HepG2 (cell line): ENCODE data around the gene SCMH1. TPM values are rescaled to one million over a fixed set of nuclear protein-coding genes. Genes with fewer than 3 reads are reported as not detected.

Experiments
- ATAC-seq: fragments of 200-7000 bp; cut with Tn5 transposase; 3 replicates; pipeline ENCODE4 v1.9.1; 2020; ENCODE audit warnings: mild to moderate bottlenecking, moderate library complexity
- BruUV-seq: library from RNA; stranded (reverse); fragments of 400-500 nt; replicated peaks from 2 replicates; lab custom pipeline; 2021; lab: Mats Ljungman, UMichigan
- CTCF ChIA-PET: fragments of 300-600 bp; formaldehyde crosslinking; extraction: SDS; loops from one replicate; lab custom pipeline; 2021; ENCODE audit warnings: low total read pairs, inconsistent platforms, low intra/inter-chr PET ratio; lab: Yijun Ruan, JAX
- POLR2A ChIA-PET: fragments of 350-600 bp; sonication (Branson Sonifier 250); formaldehyde crosslinking; loops from one replicate; lab custom pipeline; 2020; ENCODE audit warnings: antibody characterized with exemption, inconsistent platforms; lab: Yijun Ruan, JAX
- DNase-seq: peaks from one replicate; pipeline ENCODE4 v3.0.0-alpha.2; 2015; ENCODE audit warnings: low spot score
- FAIRE-seq: peaks from 3 replicates; lab custom pipeline; 2011; peaks lifted over from hg19 to GRCh38; lab: Jason Lieb, UNC
- H2AFZ ChIP-seq: one replicate; pipeline ENCODE4 v1.6.1; 2011; ENCODE audit warnings: low read length, inconsistent platforms
- H3K27ac ChIP-seq: fragments of 300-600 bp; 3 replicates; pipeline ENCODE4 v1.8.0; 2011; ENCODE audit warnings: mixed run types, mild to moderate bottlenecking, mixed read lengths, low read length, inconsistent platforms; ENCODE audit not compliant: insufficient read depth; ENCODE audit errors: extremely low read length
- H3K27me3 ChIP-seq, 2 experiments: fragments of 200-600 bp in 1 of 2; 2 replicates in 1 of 2; 3 replicates in 1 of 2; pipeline versions ENCODE4 v1.6.0 to v1.8.0; 2011; ENCODE audit warnings: low read length in 2 of 2, mild to moderate bottlenecking in 2 of 2, moderate library complexity in 2 of 2, inconsistent platforms in 1 of 2; ENCODE audit not compliant: insufficient read depth in 2 of 2, control insufficient read depth in 1 of 2
- H3K36me3 ChIP-seq, 2 experiments: fragments of 200-600 bp in 1 of 2; replicated peaks in 1 of 2; 2 replicates in 1 of 2; 3 replicates in 1 of 2; pipeline versions ENCODE4 v1.5.1 to v1.8.0; 2011; ENCODE audit warnings: low read length in 2 of 2, inconsistent platforms in 1 of 2; ENCODE audit not compliant: insufficient read depth in 2 of 2, control insufficient read depth in 1 of 2
- H3K4me1 ChIP-seq: 2 replicates; pipeline ENCODE4 v1.5.1; 2012; ENCODE audit warnings: low read length, inconsistent platforms; ENCODE audit not compliant: insufficient read depth
- H3K4me2 ChIP-seq: 2 replicates; pipeline ENCODE4 v1.6.0; 2011; ENCODE audit warnings: low read depth, low read length, inconsistent platforms
- H3K4me3 ChIP-seq, 3 experiments: fragments of 200-600 bp in 1 of 3; sonication (generic), shearing (Covaris generic) in 1 of 3; replicated peaks in 1 of 3; 2 replicates each; pipeline ENCODE4 v1.5.1; 2011 to 2016; ENCODE audit warnings: low read length in 3 of 3, inconsistent platforms in 2 of 3, low read depth in 2 of 3, mild to moderate bottlenecking in 2 of 3, control low read depth in 1 of 3, mixed read lengths in 1 of 3; ENCODE audit not compliant: insufficient read depth in 1 of 3
- H3K79me2 ChIP-seq: one replicate; pipeline ENCODE4 v1.6.1; 2011; ENCODE audit warnings: low read length, inconsistent platforms; ENCODE audit not compliant: insufficient read depth
- H3K9ac ChIP-seq: 2 replicates; pipeline ENCODE4 v1.6.0; 2011; ENCODE audit warnings: mild to moderate bottlenecking, low read depth, low read length, inconsistent platforms; ENCODE audit not compliant: insufficient read depth
- H3K9me3 ChIP-seq: 2 replicates; pipeline ENCODE4 v1.5.1; 2012; ENCODE audit warnings: mild to moderate bottlenecking, low read length
- H4K20me1 ChIP-seq: 2 replicates; pipeline ENCODE4 v1.6.0; 2011; ENCODE audit warnings: inconsistent platforms, mild to moderate bottlenecking, low read length, moderate library complexity; ENCODE audit not compliant: insufficient read depth
- ATF5 ChIP-seq: sonication (generic); formaldehyde crosslinking; IDR thresholded peaks from 2 replicates; pipeline ENCODE4 v1.4.0; 2020; ENCODE audit warnings: mild to moderate bottlenecking, low read depth, missing genetic modification reagents
- DBP ChIP-seq: sonication (generic); formaldehyde crosslinking; IDR thresholded peaks from 2 replicates; pipeline ENCODE4 v1.4.0; 2020; ENCODE audit warnings: missing genetic modification reagents; ENCODE audit errors: not compliant biosample characterization
- FOXM1 ChIP-seq: sonication (generic); formaldehyde crosslinking; IDR thresholded peaks from 2 replicates; pipeline ENCODE4 v1.5.0; 2020; ENCODE audit warnings: missing genetic modification reagents
- GMEB2 ChIP-seq: IDR thresholded peaks from 2 replicates; pipeline ENCODE4 v1.6.1; 2016; ENCODE audit warnings: missing biosample characterization, missing genetic modification reagents, low read depth
- NFATC3 ChIP-seq: sonication (generic); formaldehyde crosslinking; IDR thresholded peaks from 2 replicates; pipeline ENCODE4 v1.5.1; 2020; ENCODE audit warnings: mild to moderate bottlenecking, missing genetic modification reagents
- ZNF576 ChIP-seq: sonication (generic); formaldehyde crosslinking; IDR thresholded peaks from 2 replicates; pipeline ENCODE4 v1.4.0; 2020; ENCODE audit warnings: mild to moderate bottlenecking, missing genetic modification reagents
- ZNF619 ChIP-seq: sonication (generic); formaldehyde crosslinking; IDR thresholded peaks from 2 replicates; pipeline ENCODE4 v1.4.0; 2020; ENCODE audit warnings: mild to moderate bottlenecking, missing genetic modification reagents
- ZNF720 ChIP-seq: sonication (generic); formaldehyde crosslinking; IDR thresholded peaks from 2 replicates; pipeline ENCODE4 v1.4.0; 2020; ENCODE audit warnings: missing genetic modification reagents
- ZNF850 ChIP-seq: sonication (generic); formaldehyde crosslinking; conservative IDR thresholded peaks from 2 replicates; pipeline ENCODE4 v1.9.0; 2021; ENCODE audit warnings: mild to moderate bottlenecking, missing genetic modification reagents
- in situ Hi-C: cut with HindIII; loops from 2 replicates; pipeline ENCODE4 v1.10.0; 2017; ENCODE audit warnings: low pct_unique_long_range_greater_than_20kb; ENCODE audit not compliant: extremely low pct_ligation_motif_present
- intact Hi-C: fragments of 100-400 bp; cut with micrococcal nuclease; formaldehyde crosslinking; loops from one replicate; pipeline ENCODE4 v1.10.0; 2022; ENCODE audit not compliant: unreplicated experiment
- polyA plus RNA-seq, 8 experiments: library from polyadenylated mRNA; depleted of rRNA in 3 of 8; stranded (reverse) in 7 of 8; unstranded in 1 of 8; fragments of >200 nt; fragmentation: Illumina TruSeq in 4 of 8; extraction: Trizol in 4 of 8; gene quantifications; 2 replicates each; pipeline versions ENCODE4 v1.2.1 to v1.2.3, GENCODE V29; 2011 to 2016; ENCODE audit warnings: low read depth in 4 of 8, missing spikeins in 1 of 8, mixed read lengths in 1 of 8; ENCODE audit not compliant: insufficient read depth in 1 of 8
- total RNA-seq, 5 experiments: library from RNA; depleted of rRNA; stranded (reverse); fragments of >200 nt; fragmentation: Illumina TruSeq; extraction: Trizol; gene quantifications; 2 replicates each; pipeline ENCODE4 v1.2.3, GENCODE V29; 2016; ENCODE audit warnings: low read depth in 1 of 5
- TF ChIP-seq, protein P1 (sequence below): sonication (generic); formaldehyde crosslinking; IDR thresholded peaks from 2 replicates; pipeline ENCODE4 v1.4.0; 2020; ENCODE audit warnings: missing genetic modification reagents
- TF ChIP-seq, protein P2 (sequence below): sonication (generic); formaldehyde crosslinking; IDR thresholded peaks from 2 replicates; pipeline ENCODE4 v1.8.0; 2023; ENCODE audit warnings: mild to moderate bottlenecking, missing genetic modification reagents
- TF ChIP-seq, protein P3 (sequence below): IDR thresholded peaks from 2 replicates; pipeline ENCODE4 v1.6.1; 2016; ENCODE audit warnings: control low read depth

SCMH1 gene
- total and polyA plus RNA-seq, 2 of the 13 experiments (the other 11 are each of a cell fraction or from before 2014, with no cell fraction given), result 41.8 to 52.6 TPM

DNA sequence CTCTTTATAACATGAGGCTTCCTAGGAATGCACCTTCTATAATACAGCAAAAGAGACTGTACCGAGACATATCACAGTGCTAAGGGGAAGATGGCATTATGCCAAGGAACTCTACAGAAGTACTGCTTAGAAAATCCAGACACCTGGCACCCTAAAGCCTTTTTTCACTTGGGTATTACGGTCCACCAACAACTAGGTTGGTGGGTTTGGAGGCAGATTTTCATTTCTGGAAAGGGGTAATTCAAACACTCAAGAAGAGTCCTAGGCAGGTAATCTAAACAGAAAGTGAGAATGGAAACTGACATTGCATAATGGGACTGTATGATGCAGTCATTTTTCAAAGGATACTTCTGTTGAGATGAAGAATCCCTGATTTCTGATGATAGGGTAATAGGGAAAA, 19.6 kb downstream of the SCMH1 start (continued):
- no peak for TF ChIP-seq GMEB2
- TF ChIP-seq, protein P1, sequence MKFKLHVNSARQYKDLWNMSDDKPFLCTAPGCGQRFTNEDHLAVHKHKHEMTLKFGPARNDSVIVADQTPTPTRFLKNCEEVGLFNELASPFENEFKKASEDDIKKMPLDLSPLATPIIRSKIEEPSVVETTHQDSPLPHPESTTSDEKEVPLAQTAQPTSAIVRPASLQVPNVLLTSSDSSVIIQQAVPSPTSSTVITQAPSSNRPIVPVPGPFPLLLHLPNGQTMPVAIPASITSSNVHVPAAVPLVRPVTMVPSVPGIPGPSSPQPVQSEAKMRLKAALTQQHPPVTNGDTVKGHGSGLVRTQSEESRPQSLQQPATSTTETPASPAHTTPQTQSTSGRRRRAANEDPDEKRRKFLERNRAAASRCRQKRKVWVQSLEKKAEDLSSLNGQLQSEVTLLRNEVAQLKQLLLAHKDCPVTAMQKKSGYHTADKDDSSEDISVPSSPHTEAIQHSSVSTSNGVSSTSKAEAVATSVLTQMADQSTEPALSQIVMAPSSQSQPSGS (CRISPR knock-in tag), result no peak
- TF ChIP-seq ZNF576 (CRISPR knock-in tag), result no peak
- no peak for TF ChIP-seq ZNF850 (CRISPR knock-in tag)
- TF ChIP-seq FOXM1 (CRISPR knock-in tag), result no peak
- no peak for TF ChIP-seq DBP
- TF ChIP-seq NFATC3 (CRISPR knock-in tag), result no peak

GRCh38 chr1:41221995-41222394, 20.1 kb downstream of the SCMH1 start:
- Histone ChIP-seq H2AFZ (no peak overlapping the region), H3K4me3 (no peak overlapping the region), H3K9me3 (0 out of 2 replicates have a peak, but pooled peaks cover 3% of the 10 kb centered on the region), H3K79me2 (peaks cover 55% of the 10 kb centered on the region), H3K9ac (no peak overlapping the region), H3K36me3 (peaks cover 0 to 5% of the 10 kb centered on the region in 2 experiments; a peak in 2 of 5 replicates), H3K27ac (no peak overlapping the region), H3K4me1 (peaks cover 18% of the 10 kb centered on the region), H4K20me1 (peaks cover 9% of the 10 kb centered on the region; the same call in 1 of the 2 replicates), H3K27me3 (no peaks in the 10 kb centered on the region; a peak in 1 of 5 replicates), H3K4me2 (no peak overlapping the region)
- ChIA-PET POLR2A (no interaction called here), CTCF (no interaction called here)
- no TSS peak for BruUV-seq
- DNase-seq (no peak), ATAC-seq (no peak), FAIRE-seq (no peak)
- in situ Hi-C loops, result no loop called here
- intact Hi-C loops, result no loop called here
- TF ChIP-seq ATF5 (CRISPR knock-in tag) (no peak), ZNF720 (no peak), ZNF619 (no peak)
- TF ChIP-seq, protein P2, sequence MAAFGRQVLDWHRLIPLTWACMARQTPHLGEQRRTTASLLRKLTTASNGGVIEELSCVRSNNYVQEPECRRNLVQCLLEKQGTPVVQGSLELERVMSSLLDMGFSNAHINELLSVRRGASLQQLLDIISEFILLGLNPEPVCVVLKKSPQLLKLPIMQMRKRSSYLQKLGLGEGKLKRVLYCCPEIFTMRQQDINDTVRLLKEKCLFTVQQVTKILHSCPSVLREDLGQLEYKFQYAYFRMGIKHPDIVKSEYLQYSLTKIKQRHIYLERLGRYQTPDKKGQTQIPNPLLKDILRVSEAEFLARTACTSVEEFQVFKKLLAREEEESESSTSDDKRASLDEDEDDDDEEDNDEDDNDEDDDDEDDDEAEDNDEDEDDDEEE (CRISPR knock-in tag), result no peak
- TF ChIP-seq, protein P3, sequence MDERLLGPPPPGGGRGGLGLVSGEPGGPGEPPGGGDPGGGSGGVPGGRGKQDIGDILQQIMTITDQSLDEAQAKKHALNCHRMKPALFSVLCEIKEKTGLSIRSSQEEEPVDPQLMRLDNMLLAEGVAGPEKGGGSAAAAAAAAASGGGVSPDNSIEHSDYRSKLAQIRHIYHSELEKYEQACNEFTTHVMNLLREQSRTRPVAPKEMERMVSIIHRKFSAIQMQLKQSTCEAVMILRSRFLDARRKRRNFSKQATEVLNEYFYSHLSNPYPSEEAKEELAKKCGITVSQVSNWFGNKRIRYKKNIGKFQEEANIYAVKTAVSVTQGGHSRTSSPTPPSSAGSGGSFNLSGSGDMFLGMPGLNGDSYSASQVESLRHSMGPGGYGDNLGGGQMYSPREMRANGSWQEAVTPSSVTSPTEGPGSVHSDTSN, result no peak
